Transverse colon (tissue), 4 donors: ENCODE measurements around the gene CAMK2B. TPM values are rescaled to one million over a fixed set of nuclear protein-coding genes. Genes with fewer than 3 reads are reported as not detected.

Source experiments
- DNase-seq: peaks from one replicate; pipeline ENCODE4 v3.0.0-alpha.2; 2019
- H3K27ac ChIP-seq, 4 donors: fragments of 200-600 bp; sonication (generic); 2 replicates each; pipeline ENCODE4 v1.5.1; 2016 to 2018; ENCODE audit warnings: inconsistent platforms in 4 of 4
- H3K27me3 ChIP-seq: fragments of 200-600 bp; sonication (generic); 2 replicates; pipeline ENCODE4 v1.5.1; 2017; ENCODE audit warnings: inconsistent platforms
- H3K36me3 ChIP-seq, 4 donors: fragments of 200-600 bp; sonication (generic); 2 replicates each; pipeline ENCODE4 v1.5.1; 2017 to 2019; ENCODE audit warnings: inconsistent platforms in 4 of 4
- H3K4me1 ChIP-seq, 4 donors: fragments of 200-600 bp; sonication (generic); 2 replicates each; pipeline ENCODE4 v1.5.1; 2017 to 2020; ENCODE audit warnings: inconsistent platforms in 4 of 4
- H3K4me3 ChIP-seq, 4 donors: fragments of 200-600 bp; sonication (generic); 1 replicate in 1 of 4; 2 replicates in 3 of 4; pipeline versions ENCODE4 v1.5.1 to v1.6.1; 2017 to 2019; ENCODE audit warnings: inconsistent platforms in 4 of 4
- H3K9me3 ChIP-seq, 2 donors: fragments of 200-600 bp; sonication (generic); 2 replicates each; pipeline ENCODE4 v1.5.1; 2017 to 2019; ENCODE audit warnings: inconsistent platforms in 2 of 2
- CTCF ChIP-seq, 5 experiments: fragments of 200-600 bp in 3 of 5; fragments of 450-650 bp in 2 of 5; sonication (generic) in 3 of 5; IDR thresholded peaks; 1 replicate in 2 of 5; 2 replicates in 3 of 5; pipeline ENCODE4 v1.5.1; 2016 to 2017; ENCODE audit warnings: antibody characterized with exemption in 5 of 5, inconsistent platforms in 3 of 5, mild to moderate bottlenecking in 2 of 5, moderate library complexity in 1 of 5
- EP300 ChIP-seq: sonication (generic); formaldehyde crosslinking; IDR thresholded peaks from one replicate; pipeline ENCODE4 v1.6.1; 2017; ENCODE audit warnings: antibody characterized with exemption, low read depth
- POLR2A ChIP-seq: fragments of 450-650 bp; IDR thresholded peaks from one replicate; pipeline ENCODE4 v1.6.1; 2016; ENCODE audit warnings: antibody characterized with exemption, mild to moderate bottlenecking, moderate library complexity
- POLR2AphosphoS5 ChIP-seq, 3 donors: sonication (generic); formaldehyde crosslinking; IDR thresholded peaks; one replicate each; pipeline ENCODE4 v1.6.1; 2016; ENCODE audit warnings: antibody characterized with exemption in 3 of 3
- WGBS, 2 donors: methylation state at CpG; one replicate each; pipeline ENCODE4 v1.1.5; 2018; ENCODE audit warnings: low coverage in 1 of 2; 5-methylcytosine and 5-hydroxymethylcytosine counted together
- in situ Hi-C, 4 donors: fragments of 200-750 bp; cut with MboI; loops; one replicate each; pipeline versions ENCODE4 v1.15.0 to v1.15.1; 2017; ENCODE audit warnings: low sequenced_read_pairs in 3 of 4, low pct_ligation_motif_present in 1 of 4, low pct_unique_long_range_greater_than_20kb in 1 of 4
- intact Hi-C: fragments of 100-400 bp; cut with DNase I; formaldehyde crosslinking; loops from one replicate; pipeline ENCODE4 v1.15.1; 2023; ENCODE audit warnings: low total_unique reads
- total RNA-seq, 4 donors: library from RNA; depleted of rRNA; stranded (reverse); fragments of >200 nt; gene quantifications; one replicate each; pipeline ENCODE4 v1.1.0, GENCODE V29; 2016

The CAMK2B gene
- total RNA-seq, 4 donors from 2014 or later: 0.16 to 2.8 (median 0.27) TPM; not detected in 1

- H3K27me3 ChIP-seq: no peaks in the 10 kb centered on the region
- H3K36me3 ChIP-seq: no peaks in the 10 kb centered on the region
- no peak overlapping the region for H3K4me3 ChIP-seq
- DNase-seq: peak; percentile 5
- TF ChIP-seq EP300 (no peak), POLR2AphosphoS5 (IDR thresholded peaks at IDR 0.05) (no peak), POLR2A (no peak), CTCF (IDR thresholded peaks at IDR 0.05) (no peak)
- in situ Hi-C loops (no loop called here), intact Hi-C loops (no loop called here)
- H3K9me3 ChIP-seq: no peaks in the 10 kb centered on the region
- no peak overlapping the region for H3K27ac ChIP-seq
- 79% methylated on average over 12 of the region's 15 CpGs; no CpG with 5 or more reads in 1 of the 2 donors for WGBS, 2 donors
- H3K4me1 ChIP-seq: no peaks in the 10 kb centered on the region
These were observed 43.4 kb downstream of the CAMK2B start for GRCh38 chr7:44281811-44282600.

- 82% methylated on average over 19 of the region's 20 CpGs; no CpG with 5 or more reads in 1 of the 2 donors for WGBS, 2 donors
- Histone ChIP-seq H3K9me3 (no peaks in the 10 kb centered on the region), H3K27me3 (peaks cover 3% of the 10 kb centered on the region), H3K4me1 (no peaks in the 10 kb centered on the region), H3K27ac (no peak overlapping the region), H3K4me3 (no peak overlapping the region), H3K36me3 (no peaks in the 10 kb centered on the region)
- in situ Hi-C loops (no loop called here), intact Hi-C loops (no loop called here)
- DNase-seq: peak; percentile 5
- no peak for TF ChIP-seq POLR2A
- TF ChIP-seq POLR2AphosphoS5 (IDR thresholded peaks at IDR 0.05): no peak
- TF ChIP-seq CTCF (IDR thresholded peaks at IDR 0.05): no peak
- TF ChIP-seq EP300: no peak
These were observed 44.2 kb downstream of the CAMK2B start for GRCh38 chr7:44280993-44281721.

- Histone ChIP-seq H3K27me3 (peaks cover 4% of the 10 kb centered on the region), H3K4me1 (no peaks in the 10 kb centered on the region), H3K36me3 (no peaks in the 10 kb centered on the region), H3K27ac (no peak overlapping the region), H3K9me3 (no peaks in the 10 kb centered on the region), H3K4me3 (no peak overlapping the region)
- in situ Hi-C loops: no loop called here
- intact Hi-C loops: no loop called here
- 62% methylated on average over 8 of the region's 8 CpGs; no CpG with 5 or more reads in 1 of the 2 donors for WGBS, 2 donors
- DNase-seq: peak; percentile 3
- TF ChIP-seq POLR2A (no peak), CTCF (IDR thresholded peaks at IDR 0.05) (no peak), EP300 (no peak), POLR2AphosphoS5 (IDR thresholded peaks at IDR 0.05) (no peak)
These were observed 44.8 kb downstream of the CAMK2B start for GRCh38 chr7:44280636-44280992.

- Histone ChIP-seq H3K27ac (no peak overlapping the region), H3K27me3 (peaks cover 4% of the 10 kb centered on the region), H3K4me3 (no peak overlapping the region), H3K4me1 (no peaks in the 10 kb centered on the region), H3K36me3 (no peaks in the 10 kb centered on the region), H3K9me3 (no peaks in the 10 kb centered on the region)
- no peak for TF ChIP-seq POLR2AphosphoS5 (IDR thresholded peaks at IDR 0.05)
- no peak for TF ChIP-seq POLR2A
- TF ChIP-seq CTCF (IDR thresholded peaks at IDR 0.05): no peak
- TF ChIP-seq EP300: no peak
- 71% methylated on average over 15 of the region's 15 CpGs; no CpG with 5 or more reads in 1 of the 2 donors for WGBS, 2 donors
- in situ Hi-C loops (no loop called here), intact Hi-C loops (no loop called here)
- peak; percentile 4 for DNase-seq
These were observed 45.5 kb downstream of the CAMK2B start for GRCh38 chr7:44279731-44280505.
